Natural killer cell (primary cell): ENCODE data around the gene CRABP2. TPM values are rescaled to one million over a fixed set of nuclear protein-coding genes. Genes with fewer than 3 reads are reported as not detected.

Source experiments
- ATAC-seq, 3 donors: fragments of 150-1000 bp in 2 of 3; fragments of 200-7000 bp in 1 of 3; cut with Tn5 transposase; 1 replicate in 1 of 3; 2 replicates in 2 of 3; pipeline ENCODE4 v1.10.0; 2021; ENCODE audit warnings: mild to moderate bottlenecking in 2 of 3, moderate library complexity in 2 of 3
- DNase-seq, 2 donors: peaks; one replicate each; pipeline versions ENCODE4 v3.0.0 to v3.0.0-alpha.2; 2013 to 2021; ENCODE audit warnings: mixed read lengths in 1 of 2
- H3K27ac ChIP-seq: one replicate; pipeline ENCODE4 v1.5.1; 2013; ENCODE audit warnings: mild to moderate bottlenecking, low read length
- H3K27me3 ChIP-seq: one replicate; pipeline ENCODE4 v1.6.1; 2013; ENCODE audit warnings: low read length; ENCODE audit not compliant: control insufficient read depth, insufficient read depth
- H3K36me3 ChIP-seq: one replicate; pipeline ENCODE4 v1.6.1; 2013; ENCODE audit warnings: low read length; ENCODE audit not compliant: control insufficient read depth, insufficient read depth
- H3K4me1 ChIP-seq: one replicate; pipeline ENCODE4 v1.6.1; 2013; ENCODE audit warnings: low read length; ENCODE audit not compliant: control insufficient read depth, insufficient read depth
- H3K4me3 ChIP-seq: one replicate; pipeline ENCODE4 v1.5.1; 2013; ENCODE audit warnings: low read length
- H3K9me3 ChIP-seq: one replicate; pipeline ENCODE4 v1.6.1; 2013; ENCODE audit warnings: low read length; ENCODE audit not compliant: control insufficient read depth, insufficient read depth
- H3K27ac Mint-ChIP-seq, 2 donors: one replicate each; pipeline ENCODE4 v1.8.0; 2022; ENCODE audit warnings: mild to moderate bottlenecking in 2 of 2, mixed read lengths in 2 of 2, moderate library complexity in 1 of 2
- H3K27me3 Mint-ChIP-seq, 2 donors: one replicate each; pipeline ENCODE4 v1.8.0; 2022; ENCODE audit warnings: low read depth in 2 of 2, mixed read lengths in 2 of 2
- H3K36me3 Mint-ChIP-seq: one replicate; pipeline ENCODE4 v1.8.0; 2022; ENCODE audit warnings: mixed read lengths
- H3K4me1 Mint-ChIP-seq, 2 donors: one replicate each; pipeline ENCODE4 v1.8.0; 2022; ENCODE audit warnings: mixed read lengths in 2 of 2
- H3K4me3 Mint-ChIP-seq: one replicate; pipeline ENCODE4 v1.8.0; 2022; ENCODE audit warnings: mild to moderate bottlenecking, moderate library complexity, mixed read lengths
- H3K9me3 Mint-ChIP-seq, 2 donors: one replicate each; pipeline ENCODE4 v1.8.0; 2022; ENCODE audit warnings: mixed read lengths in 2 of 2
- WGBS: methylation state at CpG from one replicate; pipeline ENCODE4 v1.1.7; 2013; ENCODE audit warnings: missing lambda C conversion rate; ENCODE audit not compliant: insufficient coverage; 5-methylcytosine and 5-hydroxymethylcytosine counted together
- intact Hi-C: fragments of 100-400 bp; cut with micrococcal nuclease; formaldehyde crosslinking; loops from one replicate; pipeline ENCODE4 v1.14.2; 2022
- total RNA-seq, 4 donors: library from RNA; stranded (reverse); fragments of 120-200 nt in 1 of 4; gene quantifications; one replicate each; pipeline versions ENCODE4 v1.2.3 to v1.2.4, GENCODE V29; 2013 to 2022
- TF ChIP-seq, protein P1 (sequence below): fragments of 200-600 bp; IDR thresholded peaks from one replicate; pipeline ENCODE4 v1.8.0; 2022; ENCODE audit warnings: antibody characterized with exemption

Gene CRABP2
- total RNA-seq, 3 donors from 2014 or later (not counting 1 experiment from before 2014, with no cell fraction given): 3.0 to 3.8 (median 3.0) TPM

DNA sequence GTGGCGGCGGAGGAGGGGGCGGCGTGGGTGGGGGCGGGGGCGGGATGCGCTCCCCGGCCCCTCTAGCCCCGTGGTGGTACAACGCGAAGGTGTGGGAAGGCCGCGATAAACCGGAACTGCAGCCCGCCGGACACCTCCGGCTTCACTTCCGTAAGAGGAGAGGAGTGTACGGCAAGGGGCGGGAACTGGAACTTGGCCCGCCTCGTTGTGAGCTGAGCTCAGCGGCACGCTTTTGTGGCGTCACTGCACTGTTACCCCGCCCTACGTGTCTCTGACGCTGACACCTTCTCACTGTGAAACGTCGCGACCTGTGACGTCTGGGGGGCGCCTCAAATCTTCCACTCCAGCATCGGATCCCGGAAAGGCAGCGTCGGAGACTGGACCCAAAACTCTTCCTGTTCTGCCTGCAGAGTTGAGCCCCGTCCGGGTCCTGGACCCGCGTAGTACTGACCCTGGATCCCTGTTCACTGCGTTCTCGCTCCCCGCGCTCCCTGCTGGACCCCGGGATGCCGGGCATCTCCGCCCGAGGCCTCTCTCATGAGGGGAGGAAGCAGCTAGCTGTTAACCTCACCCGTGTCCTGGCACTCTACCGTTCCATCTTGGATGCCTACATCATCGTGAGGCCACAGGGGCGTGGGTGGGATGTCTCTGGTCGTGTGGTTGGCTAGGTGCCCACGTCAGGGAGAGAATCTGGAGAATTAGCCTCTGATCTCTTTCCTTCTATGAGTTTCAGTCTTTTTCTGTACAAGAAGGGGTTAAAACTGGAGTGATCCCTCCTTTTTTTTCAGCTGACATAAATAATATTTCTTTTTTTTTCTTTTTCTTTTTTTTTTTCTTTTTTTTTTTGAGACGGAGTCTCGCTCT lies 23.4 kb upstream of the CRABP2 start, which contains the start of gene ISG20L2:
ISG20L2 (minus strand) TSS at position 168 of the 864 bp plus-strand sequence. CDS start 1,114 bp downstream, outside the sequence.
- peaks cover 45% of the 10 kb centered on the region for H3K4me1 ChIP-seq
- WGBS: 3% methylated on average over 56 of the region's 57 CpGs
- H3K27ac ChIP-seq: peak within 1 kb of the TSS; percentile 99
- Mint-ChIP-seq H3K36me3 (peaks cover 2% of the 10 kb centered on the region), H3K9me3 (no peaks in the 10 kb centered on the region), H3K27me3 (no peaks in the 10 kb centered on the region), H3K27ac (no peak within 1 kb of the TSS), H3K4me3 (peak within 1 kb of the TSS; percentile 98), H3K4me1 (peaks cover 15 to 24% of the 10 kb centered on the region in 2 donors)
- no peaks in the 10 kb centered on the region for H3K27me3 ChIP-seq
- H3K4me3 ChIP-seq: peak within 1 kb of the TSS; percentile 98
- intact Hi-C loops: loop anchor here (1.0 to 5.0 kb wide), 4 partner anchors 12 to 447 kb away; partner anchors contain the start of genes MRPL24, NTRK1, PRCC and SMG5
- peak; percentile 95 to 99 for DNase-seq
- peaks cover 20% of the 10 kb centered on the region for H3K36me3 ChIP-seq
- TF ChIP-seq, protein P1, sequence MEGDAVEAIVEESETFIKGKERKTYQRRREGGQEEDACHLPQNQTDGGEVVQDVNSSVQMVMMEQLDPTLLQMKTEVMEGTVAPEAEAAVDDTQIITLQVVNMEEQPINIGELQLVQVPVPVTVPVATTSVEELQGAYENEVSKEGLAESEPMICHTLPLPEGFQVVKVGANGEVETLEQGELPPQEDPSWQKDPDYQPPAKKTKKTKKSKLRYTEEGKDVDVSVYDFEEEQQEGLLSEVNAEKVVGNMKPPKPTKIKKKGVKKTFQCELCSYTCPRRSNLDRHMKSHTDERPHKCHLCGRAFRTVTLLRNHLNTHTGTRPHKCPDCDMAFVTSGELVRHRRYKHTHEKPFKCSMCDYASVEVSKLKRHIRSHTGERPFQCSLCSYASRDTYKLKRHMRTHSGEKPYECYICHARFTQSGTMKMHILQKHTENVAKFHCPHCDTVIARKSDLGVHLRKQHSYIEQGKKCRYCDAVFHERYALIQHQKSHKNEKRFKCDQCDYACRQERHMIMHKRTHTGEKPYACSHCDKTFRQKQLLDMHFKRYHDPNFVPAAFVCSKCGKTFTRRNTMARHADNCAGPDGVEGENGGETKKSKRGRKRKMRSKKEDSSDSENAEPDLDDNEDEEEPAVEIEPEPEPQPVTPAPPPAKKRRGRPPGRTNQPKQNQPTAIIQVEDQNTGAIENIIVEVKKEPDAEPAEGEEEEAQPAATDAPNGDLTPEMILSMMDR: no peak
- no peaks in the 10 kb centered on the region for H3K9me3 ChIP-seq
- ATAC-seq: peak; percentile 92 to 98 (median 92)

DNA sequence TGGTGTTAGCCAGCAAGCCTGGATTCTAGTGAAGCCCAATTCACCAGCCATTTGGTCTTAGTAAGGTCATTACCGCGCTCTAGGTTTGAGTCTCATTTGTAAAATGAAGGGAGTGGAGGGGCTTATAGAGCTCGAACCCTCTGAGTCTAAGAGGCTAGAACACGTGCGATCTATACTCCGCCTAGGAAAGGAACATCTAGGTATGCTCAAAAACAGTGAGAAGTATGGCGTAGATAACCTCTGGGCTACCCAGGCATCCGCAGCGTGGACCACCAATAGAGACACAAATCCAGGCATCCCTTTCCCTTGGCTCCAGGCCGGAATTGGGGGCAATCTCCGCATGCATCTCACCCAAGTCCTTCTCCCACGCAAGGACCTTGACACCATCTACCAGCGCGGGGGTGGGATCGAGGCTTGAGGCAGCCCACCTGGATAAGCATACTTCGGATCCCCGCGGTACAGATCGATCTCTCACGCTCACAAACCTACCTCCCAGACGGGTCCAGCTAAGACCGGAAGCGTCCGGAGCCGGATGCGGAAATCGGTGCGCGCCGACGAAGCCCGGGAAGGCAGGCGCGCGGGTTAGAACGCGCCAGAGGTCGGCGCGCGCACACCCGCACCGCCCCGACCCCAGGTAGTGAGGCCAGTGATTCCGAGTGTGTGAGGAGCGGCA lies 22.7 kb upstream of the CRABP2 start, which contains the start of gene METTL25B:
METTL25B (plus strand) TSS at position 544 of the 673 bp plus-strand sequence. CDS start 636 bp downstream, outside the sequence.
- H3K36me3 ChIP-seq: peaks cover 22% of the 10 kb centered on the region
- TF ChIP-seq, protein P1: no peak
- ATAC-seq: peak; percentile 54 to 72 (median 62)
- peak within 1 kb of the TSS; percentile 98 for H3K4me3 ChIP-seq
- DNase-seq: peak in 1 of 2 donors; percentile 84
- Mint-ChIP-seq H3K4me3 (peak within 1 kb of the TSS; percentile 98), H3K36me3 (peaks cover 8% of the 10 kb centered on the region), H3K27ac (no peak within 1 kb of the TSS), H3K4me1 (peaks cover 22 to 31% of the 10 kb centered on the region in 2 donors), H3K9me3 (no peaks in the 10 kb centered on the region), H3K27me3 (no peaks in the 10 kb centered on the region)
- WGBS: under 1% methylated on average over 46 of the region's 46 CpGs
- no peaks in the 10 kb centered on the region for H3K27me3 ChIP-seq
- intact Hi-C loops: loop anchor here (1.0 to 5.0 kb wide), 4 partner anchors 13 to 446 kb away; partner anchors contain the start of genes MRPL24, NTRK1, PRCC and SMG5
- H3K9me3 ChIP-seq: no peaks in the 10 kb centered on the region
- H3K4me1 ChIP-seq: peaks cover 45% of the 10 kb centered on the region
- H3K27ac ChIP-seq: peak within 1 kb of the TSS; percentile 99

DNA sequence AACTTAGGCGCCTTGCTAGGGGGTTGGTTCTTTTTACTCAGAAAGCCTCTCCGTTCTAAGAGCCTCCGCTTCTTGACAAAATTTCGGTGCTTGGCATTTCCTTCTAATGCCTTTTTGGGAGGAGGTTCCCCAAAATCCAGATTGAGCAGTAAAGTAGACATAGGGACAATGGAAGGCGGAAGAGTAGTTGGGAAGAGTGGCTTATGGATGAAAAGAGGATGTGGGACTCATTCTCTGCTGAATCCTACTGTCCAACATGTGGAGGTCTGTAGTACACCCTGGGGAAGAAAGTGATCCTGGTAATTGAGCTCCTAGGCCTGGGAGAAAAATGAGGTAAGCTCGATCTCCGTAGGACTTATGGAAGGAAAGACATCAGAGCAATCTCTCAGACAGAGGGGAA lies 22.1 kb upstream of the CRABP2 start:
- Histone ChIP-seq H3K4me3 (peak overlapping the region; percentile 98), H3K9me3 (no peaks in the 10 kb centered on the region), H3K4me1 (peaks cover 45% of the 10 kb centered on the region), H3K27me3 (no peaks in the 10 kb centered on the region), H3K36me3 (peaks cover 25% of the 10 kb centered on the region), H3K27ac (peak overlapping the region; percentile 99)
- DNase-seq (no peak), ATAC-seq (no peak)
- Mint-ChIP-seq H3K9me3 (no peaks in the 10 kb centered on the region), H3K36me3 (peaks cover 8% of the 10 kb centered on the region), H3K4me1 (peaks cover 22 to 31% of the 10 kb centered on the region in 2 donors), H3K27ac (no peak overlapping the region), H3K27me3 (no peaks in the 10 kb centered on the region), H3K4me3 (no peak overlapping the region)
- 41% methylated on average over 7 of the region's 7 CpGs for WGBS
- intact Hi-C loops: loop anchor here (5.0 kb wide), 1 partner anchor 445 kb away; the partner anchor contains the start of genes SMG5 and TMEM79
- TF ChIP-seq, protein P1: no peak
